Loucy (cell line): ENCODE data around the gene MDFI.

Source experiments
- H2AFZ ChIP-seq: fragments of 200-600 bp; sonication (generic); 2 replicates; pipeline ENCODE4 v1.6.0; 2016; ENCODE audit warnings: antibody characterized with exemption, mild to moderate bottlenecking, low read length, moderate library complexity
- H3F3A ChIP-seq: fragments of 200-600 bp; 2 replicates; pipeline ENCODE4 v1.6.0; 2016; ENCODE audit warnings: antibody characterized with exemption, low read depth, mild to moderate bottlenecking
- H3K27me3 ChIP-seq: fragments of 200-600 bp; sonication (generic); 2 replicates; pipeline ENCODE4 v1.6.1; 2014; ENCODE audit warnings: low read length, mild to moderate bottlenecking; ENCODE audit not compliant: insufficient read depth, poor library complexity, severe bottlenecking
- H3K36me3 ChIP-seq: fragments of 200-600 bp; sonication (generic); 2 replicates; pipeline ENCODE4 v1.6.1; 2016; ENCODE audit warnings: low read length; ENCODE audit not compliant: insufficient read depth
- H3K4me1 ChIP-seq: fragments of 200-600 bp; sonication (generic); 2 replicates; pipeline ENCODE4 v1.5.1; 2014; ENCODE audit warnings: low read length, mild to moderate bottlenecking; ENCODE audit not compliant: insufficient read depth, poor library complexity, severe bottlenecking
- H3K4me2 ChIP-seq: fragments of 200-600 bp; sonication (generic); 2 replicates; pipeline ENCODE4 v1.6.0; 2014; ENCODE audit warnings: antibody characterized with exemption, low read length, low read depth, mild to moderate bottlenecking; ENCODE audit not compliant: poor library complexity, severe bottlenecking
- H3K4me3 ChIP-seq: fragments of 200-600 bp; sonication (generic); 2 replicates; pipeline ENCODE4 v1.5.1; 2014; ENCODE audit warnings: low read length, mild to moderate bottlenecking, mixed read lengths; ENCODE audit not compliant: poor library complexity, severe bottlenecking
- H3K79me2 ChIP-seq: fragments of 200-600 bp; sonication (generic); 2 replicates; pipeline ENCODE4 v1.6.1; 2014; ENCODE audit warnings: low read length; ENCODE audit not compliant: insufficient read depth
- H3K9ac ChIP-seq: fragments of 200-600 bp; sonication (generic); 2 replicates; pipeline ENCODE4 v1.6.0; 2014; ENCODE audit warnings: mild to moderate bottlenecking, low read depth, low read length, moderate library complexity; ENCODE audit not compliant: poor library complexity, severe bottlenecking
- H3K9me2 ChIP-seq: fragments of 200-600 bp; sonication (generic); replicated peaks from 2 replicates; pipeline ENCODE4 v1.6.1; 2016; ENCODE audit warnings: low read depth, low read length, mixed read lengths
- H3K9me3 ChIP-seq: fragments of 200-600 bp; sonication (generic); 2 replicates; pipeline ENCODE4 v1.6.1; 2014; ENCODE audit warnings: mild to moderate bottlenecking, antibody characterized with exemption, low read length, low read depth; ENCODE audit not compliant: insufficient read depth
- H4K20me1 ChIP-seq: fragments of 200-600 bp; sonication (generic); 2 replicates; pipeline ENCODE4 v1.6.0; 2014; ENCODE audit warnings: antibody characterized with exemption, low read length, mild to moderate bottlenecking; ENCODE audit not compliant: insufficient read depth, poor library complexity, severe bottlenecking
- EZH2phosphoT487 ChIP-seq: fragments of 200-600 bp; IDR thresholded peaks from 2 replicates; pipeline ENCODE4 v1.6.1; 2018; ENCODE audit warnings: antibody characterized with exemption, mild to moderate bottlenecking, moderate library complexity, borderline replicate concordance
- TF ChIP-seq, protein P1 (sequence below): fragments of 200-600 bp; sonication (generic); conservative IDR thresholded peaks from 2 replicates; pipeline ENCODE4 v1.5.1; 2014; ENCODE audit warnings: mild to moderate bottlenecking, antibody characterized with exemption, low read length

Gene MDFI

DNA sequence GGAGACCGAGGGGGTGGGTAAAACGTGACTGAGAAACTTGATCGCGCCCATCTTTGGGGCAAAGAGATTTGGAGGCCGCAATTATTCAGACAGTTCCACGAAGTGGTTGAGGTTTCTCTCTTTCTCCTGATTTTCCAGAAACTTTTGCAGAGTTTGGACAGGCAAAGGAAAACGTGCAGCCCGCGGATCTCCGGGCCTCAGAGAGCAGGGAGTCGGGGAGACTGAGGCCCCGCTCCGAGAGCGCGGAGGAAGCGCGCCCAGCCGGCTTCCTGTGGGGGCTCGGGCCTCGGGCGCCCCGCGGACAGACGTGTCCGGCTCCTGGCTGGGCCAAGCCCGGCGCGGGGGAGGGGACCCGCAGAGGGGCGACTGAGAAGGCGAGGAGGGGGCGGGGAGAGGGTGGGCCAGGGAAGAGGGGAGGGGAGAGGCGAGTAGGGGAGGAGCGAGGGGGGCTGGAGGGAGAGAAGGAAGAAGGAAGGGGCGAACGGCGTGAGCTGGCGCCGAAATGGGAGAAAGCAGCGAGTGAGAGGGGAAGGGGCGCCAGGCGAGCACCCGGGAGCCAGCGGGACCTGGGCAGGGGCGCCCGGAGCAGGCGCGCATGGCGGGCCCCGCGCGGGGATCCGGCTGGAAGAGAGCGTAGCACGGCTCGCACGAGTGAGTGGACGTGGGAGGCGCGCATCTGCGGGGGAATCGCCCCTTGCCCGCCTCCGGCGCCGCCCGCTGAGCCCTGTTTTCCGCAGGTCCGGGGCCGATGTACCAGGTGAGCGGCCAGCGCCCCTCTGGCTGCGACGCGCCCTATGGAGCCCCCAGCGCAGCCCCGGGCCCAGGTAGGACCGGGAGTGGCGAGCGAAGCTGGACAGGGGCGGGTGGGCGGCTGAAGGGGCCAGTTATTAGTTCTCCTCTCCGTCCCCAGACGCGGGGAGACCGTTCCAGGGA is at the start of gene MDFI:
Gene MDFI, plus strand, starts transcription at position 467 of the 933 bp plus-strand sequence. Its CDS starts 282 bp downstream, at position 749.
- H3F3A ChIP-seq, result peaks cover 12% of the 10 kb centered on the region
- H3K9me2 ChIP-seq, result no peaks in the 10 kb centered on the region
- peak within 1 kb of the TSS; percentile 96 for H3K9ac ChIP-seq
- peaks cover 85% of the 10 kb centered on the region for H3K4me1 ChIP-seq
- peaks cover 63% of the 10 kb centered on the region for H3K79me2 ChIP-seq
- no peaks in the 10 kb centered on the region for H3K9me3 ChIP-seq
- peak within 1 kb of the TSS; percentile 40 for H2AFZ ChIP-seq
- no peaks in the 10 kb centered on the region for H3K36me3 ChIP-seq
- H3K4me3 ChIP-seq, result peak within 1 kb of the TSS; percentile 92
- H3K27me3 ChIP-seq, result no peaks in the 10 kb centered on the region
- peak within 1 kb of the TSS; percentile 92 for H3K4me2 ChIP-seq
- peaks cover 7% of the 10 kb centered on the region for H4K20me1 ChIP-seq
- TF ChIP-seq, protein P1, sequence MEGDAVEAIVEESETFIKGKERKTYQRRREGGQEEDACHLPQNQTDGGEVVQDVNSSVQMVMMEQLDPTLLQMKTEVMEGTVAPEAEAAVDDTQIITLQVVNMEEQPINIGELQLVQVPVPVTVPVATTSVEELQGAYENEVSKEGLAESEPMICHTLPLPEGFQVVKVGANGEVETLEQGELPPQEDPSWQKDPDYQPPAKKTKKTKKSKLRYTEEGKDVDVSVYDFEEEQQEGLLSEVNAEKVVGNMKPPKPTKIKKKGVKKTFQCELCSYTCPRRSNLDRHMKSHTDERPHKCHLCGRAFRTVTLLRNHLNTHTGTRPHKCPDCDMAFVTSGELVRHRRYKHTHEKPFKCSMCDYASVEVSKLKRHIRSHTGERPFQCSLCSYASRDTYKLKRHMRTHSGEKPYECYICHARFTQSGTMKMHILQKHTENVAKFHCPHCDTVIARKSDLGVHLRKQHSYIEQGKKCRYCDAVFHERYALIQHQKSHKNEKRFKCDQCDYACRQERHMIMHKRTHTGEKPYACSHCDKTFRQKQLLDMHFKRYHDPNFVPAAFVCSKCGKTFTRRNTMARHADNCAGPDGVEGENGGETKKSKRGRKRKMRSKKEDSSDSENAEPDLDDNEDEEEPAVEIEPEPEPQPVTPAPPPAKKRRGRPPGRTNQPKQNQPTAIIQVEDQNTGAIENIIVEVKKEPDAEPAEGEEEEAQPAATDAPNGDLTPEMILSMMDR, result no peak

- peaks cover 62% of the 10 kb centered on the region; the same call in 1 of the 2 replicates for H3K36me3 ChIP-seq
- H3K9ac ChIP-seq, result no peak overlapping the region
- no peaks in the 10 kb centered on the region for H3K27me3 ChIP-seq
- H3K9me2 ChIP-seq, result no peaks in the 10 kb centered on the region
- no peaks in the 10 kb centered on the region for H3F3A ChIP-seq
- TF ChIP-seq, protein P1, result no peak
- no peak for TF ChIP-seq EZH2phosphoT487
- peaks cover 6% of the 10 kb centered on the region for H3K4me1 ChIP-seq
- no peak overlapping the region for H3K4me2 ChIP-seq
- no peaks in the 10 kb centered on the region for H3K9me3 ChIP-seq
- H2AFZ ChIP-seq, result no peak overlapping the region
- no peak overlapping the region for H3K4me3 ChIP-seq
- H4K20me1 ChIP-seq, result no peaks in the 10 kb centered on the region
- no peaks in the 10 kb centered on the region for H3K79me2 ChIP-seq
Observed at GRCh38 chr6:41589223-41589622, 49.0 kb upstream of the MDFI start.

DNA sequence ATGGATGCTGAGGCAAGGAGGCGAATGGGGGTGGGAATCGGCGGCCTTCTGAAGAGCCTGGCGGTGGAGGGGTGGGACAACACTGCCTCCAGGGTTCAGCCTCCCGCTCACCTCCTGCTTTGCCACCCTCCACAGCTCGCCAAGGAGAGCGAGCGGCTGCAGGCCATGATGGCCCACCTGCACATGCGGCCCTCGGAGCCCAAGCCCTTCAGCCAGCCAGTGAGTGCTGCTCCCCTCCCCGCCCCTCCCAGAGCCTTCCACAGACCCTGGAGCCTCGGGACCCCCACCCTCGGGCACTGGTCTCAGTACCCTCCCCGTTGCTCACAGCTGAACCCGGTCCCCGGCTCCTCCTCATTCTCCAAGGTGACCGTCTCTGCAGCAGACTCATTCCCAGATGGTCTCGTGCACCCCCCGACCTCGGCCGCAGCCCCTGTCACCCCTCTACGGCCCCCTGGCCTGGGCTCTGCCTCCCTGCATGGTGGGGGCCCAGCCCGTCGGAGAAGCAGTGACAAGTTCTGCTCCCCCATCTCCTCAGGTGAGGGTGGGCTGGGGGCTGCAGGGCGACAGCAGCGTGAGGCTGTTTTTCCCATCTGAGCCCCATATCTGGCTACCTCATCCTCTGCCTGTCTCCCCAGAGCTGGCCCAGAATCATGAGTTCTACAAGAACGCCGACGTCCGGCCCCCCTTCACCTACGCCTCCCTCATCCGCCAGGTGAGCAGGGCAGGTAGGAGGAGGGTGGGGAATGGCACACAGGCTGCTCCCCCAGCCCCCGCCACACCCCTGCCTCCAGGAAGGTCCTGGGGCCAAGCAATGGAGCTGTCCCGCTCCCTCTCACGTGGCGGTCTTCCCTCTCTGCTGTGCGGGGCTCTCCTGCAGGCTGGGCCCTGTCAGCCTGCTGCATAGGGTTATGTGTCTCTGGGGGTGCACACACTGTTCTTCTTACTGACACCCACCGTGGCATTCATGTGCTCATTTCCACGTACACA is 48.3 kb upstream of the MDFI start:
- H3K9ac ChIP-seq, result no peak overlapping the region
- no peak overlapping the region for H3K4me2 ChIP-seq
- no peaks in the 10 kb centered on the region for H4K20me1 ChIP-seq
- H3K27me3 ChIP-seq, result no peaks in the 10 kb centered on the region
- H3F3A ChIP-seq, result no peaks in the 10 kb centered on the region
- H2AFZ ChIP-seq, result no peak overlapping the region
- no peak for TF ChIP-seq EZH2phosphoT487
- TF ChIP-seq, protein P1, result no peak
- H3K9me2 ChIP-seq, result no peaks in the 10 kb centered on the region
- no peaks in the 10 kb centered on the region for H3K9me3 ChIP-seq
- H3K79me2 ChIP-seq, result no peaks in the 10 kb centered on the region
- peaks cover 6% of the 10 kb centered on the region for H3K4me1 ChIP-seq
- H3K36me3 ChIP-seq, result peaks cover 55% of the 10 kb centered on the region; the same call in 1 of the 2 replicates
- no peak overlapping the region for H3K4me3 ChIP-seq
